Measurements from ENCODE around the gene OGFOD2.

- TF ChIP-seq CTCF (IDR thresholded peaks at IDR 0.05) (no peak), POLR2AphosphoS5 (IDR thresholded peaks at IDR 0.05) (no peak)
Observed at GRCh38 chr12:122959566-122960192, 15.4 kb upstream of the OGFOD2 start.
